HepG2 (cell line): Measurements from ENCODE around the gene TUG1. TPM values are rescaled to one million over a fixed set of nuclear protein-coding genes. Genes with fewer than 3 reads are reported as not detected.
A peak's percentile ranks its signal among the peaks of the same experiment; 100 is the strongest.

Experiments used
- ATAC-seq: fragments of 200-7000 bp; cut with Tn5 transposase; 3 replicates; pipeline ENCODE4 v1.9.1; 2020; ENCODE audit warnings: mild to moderate bottlenecking, moderate library complexity
- BruUV-seq: library from RNA; stranded (reverse); fragments of 400-500 nt; replicated peaks from 2 replicates; lab custom pipeline; 2021; lab: Mats Ljungman, UMichigan
- CTCF ChIA-PET: fragments of 300-600 bp; formaldehyde crosslinking; extraction: SDS; loops from one replicate; lab custom pipeline; 2021; ENCODE audit warnings: low total read pairs, inconsistent platforms, low intra/inter-chr PET ratio; lab: Yijun Ruan, JAX
- POLR2A ChIA-PET: fragments of 350-600 bp; sonication (Branson Sonifier 250); formaldehyde crosslinking; loops from one replicate; lab custom pipeline; 2020; ENCODE audit warnings: antibody characterized with exemption, inconsistent platforms; lab: Yijun Ruan, JAX
- DNase-seq: peaks from one replicate; pipeline ENCODE4 v3.0.0-alpha.2; 2015; ENCODE audit warnings: low spot score
- FAIRE-seq: peaks from 3 replicates; lab custom pipeline; 2011; peaks lifted over from hg19 to GRCh38; lab: Jason Lieb, UNC
- H2AFZ ChIP-seq: one replicate; pipeline ENCODE4 v1.6.1; 2011; ENCODE audit warnings: low read length, inconsistent platforms
- H3K27ac ChIP-seq: fragments of 300-600 bp; 3 replicates; pipeline ENCODE4 v1.8.0; 2011; ENCODE audit warnings: mixed run types, mild to moderate bottlenecking, mixed read lengths, low read length, inconsistent platforms; ENCODE audit not compliant: insufficient read depth; ENCODE audit errors: extremely low read length
- H3K27me3 ChIP-seq, 2 experiments: fragments of 200-600 bp in 1 of 2; 2 replicates in 1 of 2; 3 replicates in 1 of 2; pipeline versions ENCODE4 v1.6.0 to v1.8.0; 2011; ENCODE audit warnings: low read length in 2 of 2, mild to moderate bottlenecking in 2 of 2, moderate library complexity in 2 of 2, inconsistent platforms in 1 of 2; ENCODE audit not compliant: insufficient read depth in 2 of 2, control insufficient read depth in 1 of 2
- H3K36me3 ChIP-seq, 2 experiments: fragments of 200-600 bp in 1 of 2; replicated peaks in 1 of 2; 2 replicates in 1 of 2; 3 replicates in 1 of 2; pipeline versions ENCODE4 v1.5.1 to v1.8.0; 2011; ENCODE audit warnings: low read length in 2 of 2, inconsistent platforms in 1 of 2; ENCODE audit not compliant: insufficient read depth in 2 of 2, control insufficient read depth in 1 of 2
- H3K4me1 ChIP-seq: 2 replicates; pipeline ENCODE4 v1.5.1; 2012; ENCODE audit warnings: low read length, inconsistent platforms; ENCODE audit not compliant: insufficient read depth
- H3K4me2 ChIP-seq: 2 replicates; pipeline ENCODE4 v1.6.0; 2011; ENCODE audit warnings: low read depth, low read length, inconsistent platforms
- H3K4me3 ChIP-seq, 3 experiments: fragments of 200-600 bp in 1 of 3; sonication (generic), shearing (Covaris generic) in 1 of 3; replicated peaks in 1 of 3; 2 replicates each; pipeline ENCODE4 v1.5.1; 2011 to 2016; ENCODE audit warnings: low read length in 3 of 3, inconsistent platforms in 2 of 3, low read depth in 2 of 3, mild to moderate bottlenecking in 2 of 3, control low read depth in 1 of 3, mixed read lengths in 1 of 3; ENCODE audit not compliant: insufficient read depth in 1 of 3
- H3K79me2 ChIP-seq: one replicate; pipeline ENCODE4 v1.6.1; 2011; ENCODE audit warnings: low read length, inconsistent platforms; ENCODE audit not compliant: insufficient read depth
- H3K9ac ChIP-seq: 2 replicates; pipeline ENCODE4 v1.6.0; 2011; ENCODE audit warnings: mild to moderate bottlenecking, low read depth, low read length, inconsistent platforms; ENCODE audit not compliant: insufficient read depth
- H3K9me3 ChIP-seq: 2 replicates; pipeline ENCODE4 v1.5.1; 2012; ENCODE audit warnings: mild to moderate bottlenecking, low read length
- H4K20me1 ChIP-seq: 2 replicates; pipeline ENCODE4 v1.6.0; 2011; ENCODE audit warnings: inconsistent platforms, mild to moderate bottlenecking, low read length, moderate library complexity; ENCODE audit not compliant: insufficient read depth
- CBX5 ChIP-seq: sonication (generic); formaldehyde crosslinking; IDR thresholded peaks from 2 replicates; pipeline ENCODE4 v1.4.0; 2020; ENCODE audit warnings: missing genetic modification reagents, borderline replicate concordance
- CEBPZ ChIP-seq: IDR thresholded peaks from 2 replicates; pipeline ENCODE4 v1.6.1; 2012; ENCODE audit warnings: low read length, improper control_type of control experiment
- CREB3 ChIP-seq: sonication (generic); formaldehyde crosslinking; IDR thresholded peaks from 2 replicates; pipeline ENCODE4 v1.5.0; 2020; ENCODE audit warnings: missing genetic modification reagents
- DMTF1 ChIP-seq: sonication (generic); formaldehyde crosslinking; IDR thresholded peaks from 2 replicates; pipeline ENCODE4 v1.4.0; 2020; ENCODE audit warnings: mild to moderate bottlenecking, missing genetic modification reagents
- GTF3A ChIP-seq: sonication (generic); formaldehyde crosslinking; conservative IDR thresholded peaks from 2 replicates; pipeline ENCODE4 v1.4.0; 2020; ENCODE audit warnings: mild to moderate bottlenecking, missing genetic modification reagents
- KAT8 ChIP-seq: IDR thresholded peaks from 2 replicates; pipeline ENCODE4 v1.6.1; 2016; ENCODE audit warnings: missing genetic modification reagents, missing compliant biosample characterization
- PHF8 ChIP-seq: sonication (generic); formaldehyde crosslinking; IDR thresholded peaks from 2 replicates; pipeline ENCODE4 v1.5.0; 2020; ENCODE audit warnings: missing genetic modification reagents
- RBM22 ChIP-seq: fragments of 200-400 bp; formaldehyde crosslinking; optimal IDR thresholded peaks from 2 replicates; pipeline ENCODE3; 2017; ENCODE audit warnings: mild to moderate bottlenecking, low read length, moderate library complexity
- THAP8 ChIP-seq: sonication (generic); formaldehyde crosslinking; IDR thresholded peaks from 2 replicates; pipeline ENCODE4 v1.5.1; 2020; ENCODE audit warnings: missing genetic modification reagents, mild to moderate bottlenecking, borderline replicate concordance
- THYN1 ChIP-seq: sonication (generic); formaldehyde crosslinking; IDR thresholded peaks from 2 replicates; pipeline ENCODE4 v1.8.1; 2023; ENCODE audit warnings: low read depth, mild to moderate bottlenecking, moderate library complexity, missing genetic modification reagents, borderline replicate concordance
- ZFP36L2 ChIP-seq: sonication (generic); formaldehyde crosslinking; IDR thresholded peaks from 2 replicates; pipeline ENCODE4 v1.4.0; 2020; ENCODE audit warnings: missing genetic modification reagents
- ZNF264 ChIP-seq: sonication (generic); formaldehyde crosslinking; IDR thresholded peaks from 2 replicates; pipeline ENCODE4 v1.4.0; 2020; ENCODE audit warnings: missing genetic modification reagents
- ZNF512B ChIP-seq: sonication (generic); formaldehyde crosslinking; IDR thresholded peaks from 2 replicates; pipeline ENCODE4 v1.5.1; 2020; ENCODE audit warnings: missing genetic modification reagents, mild to moderate bottlenecking, borderline replicate concordance
- ZNF569 ChIP-seq: sonication (generic); formaldehyde crosslinking; IDR thresholded peaks from 2 replicates; pipeline ENCODE4 v1.5.0; 2020; ENCODE audit warnings: mild to moderate bottlenecking, missing genetic modification reagents, moderate library complexity, borderline replicate concordance
- WGBS: methylation state at CpG from one replicate; pipeline ENCODE4 v1.1.6; 2017; ENCODE audit warnings: low lambda C conversion rate; 5-methylcytosine and 5-hydroxymethylcytosine counted together
- in situ Hi-C: cut with HindIII; loops from 2 replicates; pipeline ENCODE4 v1.10.0; 2017; ENCODE audit warnings: low pct_unique_long_range_greater_than_20kb; ENCODE audit not compliant: extremely low pct_ligation_motif_present
- intact Hi-C: fragments of 100-400 bp; cut with micrococcal nuclease; formaldehyde crosslinking; loops from one replicate; pipeline ENCODE4 v1.10.0; 2022; ENCODE audit not compliant: unreplicated experiment
- polyA plus RNA-seq, 8 experiments: library from polyadenylated mRNA; depleted of rRNA in 3 of 8; stranded (reverse) in 7 of 8; unstranded in 1 of 8; fragments of >200 nt; fragmentation: Illumina TruSeq in 4 of 8; extraction: Trizol in 4 of 8; gene quantifications; 2 replicates each; pipeline versions ENCODE4 v1.2.1 to v1.2.3, GENCODE V29; 2011 to 2016; ENCODE audit warnings: low read depth in 4 of 8, missing spikeins in 1 of 8, mixed read lengths in 1 of 8; ENCODE audit not compliant: insufficient read depth in 1 of 8
- total RNA-seq, 5 experiments: library from RNA; depleted of rRNA; stranded (reverse); fragments of >200 nt; fragmentation: Illumina TruSeq; extraction: Trizol; gene quantifications; 2 replicates each; pipeline ENCODE4 v1.2.3, GENCODE V29; 2016; ENCODE audit warnings: low read depth in 1 of 5

The TUG1 gene
- total and polyA plus RNA-seq, 2 of the 13 experiments (the other 11 are each of a cell fraction or from before 2014, with no cell fraction given) = 35.2 to 122 TPM

DNA sequence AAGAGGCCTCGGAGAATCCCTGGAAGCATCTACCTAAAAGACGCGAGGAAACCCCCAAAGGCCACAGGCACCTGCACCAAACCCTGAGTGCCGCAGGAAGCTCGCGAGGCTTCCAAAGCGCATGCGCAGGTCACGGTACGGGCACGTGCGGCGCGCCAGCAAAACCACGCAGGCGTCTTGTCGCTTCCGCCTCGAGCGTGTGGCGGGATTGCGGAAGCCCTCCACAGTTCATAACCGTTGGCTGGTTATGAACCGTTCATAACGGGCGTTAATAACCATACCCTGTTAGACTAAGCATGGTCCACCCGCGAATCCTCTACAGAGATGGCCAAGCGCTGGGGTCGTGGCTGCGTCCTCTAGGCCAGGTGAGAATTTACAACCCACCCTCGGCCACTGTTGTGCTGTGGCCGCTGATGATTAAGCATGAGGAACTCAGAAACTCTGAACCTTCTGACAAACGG is 46.9 kb upstream of the TUG1 start:
- no peak overlapping the region for H3K4me3 ChIP-seq
- TF ChIP-seq RBM22 (peak; percentile 56), CREB3 (CRISPR knock-in tag) (no peak), CEBPZ (no peak), KAT8 (CRISPR knock-in tag) (no peak), ZNF512B (no peak), GTF3A (CRISPR knock-in tag) (no peak), THAP8 (CRISPR knock-in tag) (no peak), THYN1 (no peak), ZFP36L2 (CRISPR knock-in tag) (no peak), CBX5 (CRISPR knock-in tag) (no peak), ZNF264 (CRISPR knock-in tag) (no peak), PHF8 (CRISPR knock-in tag) (no peak), DMTF1 (CRISPR knock-in tag) (no peak), ZNF569 (CRISPR knock-in tag) (no peak)

More for the DNA sequence above, 46.9 kb upstream of the TUG1 start:
- Histone ChIP-seq H3K27ac (no peak overlapping the region), H3K9me3 (no peaks in the 10 kb centered on the region), H3K4me2 (no peak overlapping the region), H3K27me3 (no peaks in the 10 kb centered on the region), H4K20me1 (no peaks in the 10 kb centered on the region; the same call in 1 of the 2 replicates), H3K9ac (no peak overlapping the region), H3K36me3 (peaks cover 6 to 26% of the 10 kb centered on the region in 2 experiments; a peak in 4 of 5 replicates), H3K79me2 (no peaks in the 10 kb centered on the region), H3K4me1 (0 out of 2 replicates have a peak, but pooled peaks cover 5% of the 10 kb centered on the region), H2AFZ (no peak overlapping the region)
- 97% methylated on average over 30 of the region's 34 CpGs for WGBS
- no peak for DNase-seq
- intact Hi-C loops (no loop called here), in situ Hi-C loops (loop anchor here (5.0 kb wide), 1 partner anchor 160 kb away; no protein-coding TSS in a partner anchor)
- POLR2A ChIA-PET = no interaction called here
- CTCF ChIA-PET = interaction anchor here (3.5 kb wide), 1 partner anchor 158 kb away, joined by 37 read pairs; no protein-coding TSS in a partner anchor
- FAIRE-seq = no peak
- no peak for ATAC-seq
- BruUV-seq = no TSS peak
